Measurements from ENCODE around the gene SUPT5H.

SUPT5H gene

DNA sequence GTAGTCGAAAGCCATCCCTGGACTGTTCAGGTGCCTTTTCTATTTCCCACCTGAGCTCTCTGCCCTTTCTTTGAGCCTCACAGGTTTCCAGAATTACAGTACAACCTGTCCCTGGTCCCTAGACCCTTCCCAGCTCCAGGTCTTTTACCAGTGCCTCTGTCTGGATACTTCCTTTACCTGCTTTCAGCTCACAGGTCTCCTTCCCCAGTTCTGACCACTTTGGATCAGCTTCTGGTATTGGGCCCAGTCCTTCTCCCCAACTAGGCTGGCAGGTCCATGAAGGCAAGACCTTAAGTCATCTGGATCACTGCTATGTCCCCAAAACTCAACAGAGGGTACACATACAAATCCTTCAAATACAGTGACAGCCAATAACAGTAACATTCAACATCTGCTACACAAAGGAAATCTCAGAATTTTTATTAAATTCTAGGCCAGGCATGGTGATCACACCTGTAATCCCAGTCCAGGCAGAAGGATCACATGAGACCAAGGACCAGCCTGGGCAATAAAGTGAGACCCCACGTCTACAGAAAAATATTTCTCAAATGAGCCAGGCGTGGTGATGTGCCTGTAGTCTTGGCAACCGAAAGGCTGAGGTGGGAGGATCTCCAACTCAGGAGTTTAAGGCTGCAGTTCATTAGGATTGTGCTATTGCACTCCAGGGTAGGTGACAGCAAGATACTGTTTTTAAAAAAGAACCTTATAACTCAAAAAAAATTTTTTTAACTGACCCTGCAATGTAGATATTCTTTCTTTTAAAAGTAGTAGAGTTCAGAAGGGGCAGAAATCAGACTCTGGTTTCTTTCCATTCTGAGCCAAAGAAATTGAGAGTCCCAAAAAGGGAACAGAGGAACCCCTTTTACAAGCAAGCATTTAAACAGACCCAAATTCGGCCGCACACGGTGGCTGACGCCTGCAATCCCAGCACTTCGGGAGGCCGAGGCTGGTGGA lies 11.0 kb upstream of the SUPT5H start:
- Histone ChIP-seq H2AFZ (ENCODE audit: low read depth, low read length) (no peak overlapping the region), H3K4me2 (ENCODE audit: insufficient read depth, low read length) (peak overlapping the region; percentile 93), H3K27me3 (ENCODE audit: insufficient read depth, low read length, poor library complexity) (no peaks in the 10 kb centered on the region), H3K9me3 (ENCODE audit: insufficient read depth, low read length, severe bottlenecking) (no peaks in the 10 kb centered on the region), H3K36me3 (ENCODE audit: insufficient read depth, low read length) (peaks cover 35% of the 10 kb centered on the region), H3K4me1 (ENCODE audit: insufficient read depth, low read length) (peaks cover 27% of the 10 kb centered on the region), H3K27ac (ENCODE audit: low read length) (peak overlapping the region; percentile 93), H4K20me1 (ENCODE audit: insufficient read depth, low read length) (peaks cover 30% of the 10 kb centered on the region), H3K4me3 (ENCODE audit: low read depth in 1 of 2, low read length in 2 of 2) (peak overlapping the region; percentile 87 to 98; a peak in 3 of 4 replicates), H3K9ac (ENCODE audit: low read depth, low read length) (peak overlapping the region; percentile 85), H3K79me2 (ENCODE audit: insufficient read depth, low read length) (peaks cover 32% of the 10 kb centered on the region)
- ATAC-seq (ENCODE audit: insufficient read depth, low read depth) = no peak
- DNase-seq = no peak
- TF ChIP-seq EZH2 (IDR thresholded peaks at IDR 0.05; ENCODE audit: borderline replicate concordance, low read depth, low read length, severe bottlenecking) = no peak
- TF ChIP-seq, protein P1, sequence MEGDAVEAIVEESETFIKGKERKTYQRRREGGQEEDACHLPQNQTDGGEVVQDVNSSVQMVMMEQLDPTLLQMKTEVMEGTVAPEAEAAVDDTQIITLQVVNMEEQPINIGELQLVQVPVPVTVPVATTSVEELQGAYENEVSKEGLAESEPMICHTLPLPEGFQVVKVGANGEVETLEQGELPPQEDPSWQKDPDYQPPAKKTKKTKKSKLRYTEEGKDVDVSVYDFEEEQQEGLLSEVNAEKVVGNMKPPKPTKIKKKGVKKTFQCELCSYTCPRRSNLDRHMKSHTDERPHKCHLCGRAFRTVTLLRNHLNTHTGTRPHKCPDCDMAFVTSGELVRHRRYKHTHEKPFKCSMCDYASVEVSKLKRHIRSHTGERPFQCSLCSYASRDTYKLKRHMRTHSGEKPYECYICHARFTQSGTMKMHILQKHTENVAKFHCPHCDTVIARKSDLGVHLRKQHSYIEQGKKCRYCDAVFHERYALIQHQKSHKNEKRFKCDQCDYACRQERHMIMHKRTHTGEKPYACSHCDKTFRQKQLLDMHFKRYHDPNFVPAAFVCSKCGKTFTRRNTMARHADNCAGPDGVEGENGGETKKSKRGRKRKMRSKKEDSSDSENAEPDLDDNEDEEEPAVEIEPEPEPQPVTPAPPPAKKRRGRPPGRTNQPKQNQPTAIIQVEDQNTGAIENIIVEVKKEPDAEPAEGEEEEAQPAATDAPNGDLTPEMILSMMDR (IDR thresholded peaks at IDR 0.05; ENCODE audit: borderline replicate concordance, extremely low read depth, low read length, poor library complexity, severe bottlenecking) = no peak

DNA sequence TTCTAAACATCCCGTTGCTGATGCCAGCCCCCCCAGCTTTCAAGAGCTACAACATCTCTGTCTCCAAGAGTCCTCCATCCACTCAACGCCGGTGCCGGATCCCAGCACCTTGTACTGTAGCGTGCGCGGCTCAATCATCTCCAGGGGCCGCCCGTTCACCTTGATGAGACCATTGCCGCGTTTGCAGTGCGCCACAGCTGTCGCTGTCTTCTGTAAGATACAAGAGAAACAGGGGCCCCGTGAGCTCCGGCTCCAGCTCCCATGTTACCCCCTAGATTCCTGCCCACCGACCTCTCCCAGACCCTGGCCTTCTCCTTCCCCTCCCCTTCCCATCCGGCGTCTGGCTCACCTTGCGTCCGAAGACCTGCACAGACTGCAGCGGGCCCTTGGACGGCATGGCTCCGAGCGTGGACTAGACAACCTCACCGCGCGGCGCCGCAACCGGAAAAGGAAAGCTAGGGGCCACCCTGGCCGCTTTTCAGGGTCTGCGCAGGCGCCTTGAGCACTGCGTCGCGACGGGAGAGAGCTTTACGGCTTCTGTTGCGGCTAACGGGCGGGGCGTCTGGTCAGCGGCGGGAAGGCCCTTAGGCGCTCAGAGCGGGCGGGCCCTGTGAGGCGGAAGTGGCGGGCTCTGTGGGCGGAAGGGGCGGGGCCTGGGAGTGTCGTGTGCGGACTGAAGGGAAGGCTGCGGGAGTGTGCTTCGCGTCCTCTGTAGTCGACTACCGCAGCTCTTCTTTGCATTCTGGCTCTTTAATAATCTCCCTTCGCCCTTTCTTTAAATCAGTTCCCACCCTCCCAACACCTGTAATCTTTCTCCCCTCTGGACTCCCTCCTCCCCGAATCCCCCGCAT lies 9.7 kb upstream of the SUPT5H start, which contains the start of gene RPS16:
RPS16 (minus strand) TSS at position 451 of the 851 bp plus-strand sequence; CDS start at position 397, 54 bp downstream.
- H3K4me1 ChIP-seq (ENCODE audit: insufficient read depth, low read length) = peaks cover 32% of the 10 kb centered on the region

DNA sequence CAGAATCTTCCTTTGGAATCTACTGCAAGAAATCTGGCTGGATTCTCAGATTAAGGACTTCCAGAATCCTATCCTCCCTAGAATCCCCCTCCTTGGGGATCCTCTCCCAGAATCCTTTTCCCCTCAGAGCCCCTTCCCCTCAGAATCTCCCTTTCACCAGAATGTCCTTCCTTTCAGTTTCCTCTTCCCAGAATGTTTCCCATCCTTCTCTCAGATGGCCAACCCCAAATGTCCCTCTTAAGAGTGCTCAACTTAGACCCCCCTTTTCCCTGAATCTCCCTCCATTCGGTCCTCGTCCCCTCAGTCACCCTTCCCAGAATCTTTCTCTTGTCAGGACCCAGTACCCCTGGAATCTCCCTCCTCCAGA lies 9.0 kb upstream of the SUPT5H start:
- Histone ChIP-seq H3K36me3 (ENCODE audit: insufficient read depth, low read length) (peaks cover 35% of the 10 kb centered on the region), H3K27ac (ENCODE audit: low read length) (peak overlapping the region; percentile 95)

More for the DNA sequence above, 9.7 kb upstream of the SUPT5H start, which contains the start of gene RPS16:
- peak; percentile 93 for ATAC-seq (ENCODE audit: insufficient read depth, low read depth)
- no peaks in the 10 kb centered on the region for H3K9me3 ChIP-seq (ENCODE audit: insufficient read depth, low read length, severe bottlenecking)
- no peaks in the 10 kb centered on the region for H3K27me3 ChIP-seq (ENCODE audit: insufficient read depth, low read length, poor library complexity)
- H3K36me3 ChIP-seq (ENCODE audit: insufficient read depth, low read length) = peaks cover 35% of the 10 kb centered on the region
- peak within 1 kb of the TSS; percentile 93 for H3K4me2 ChIP-seq (ENCODE audit: insufficient read depth, low read length)
- TF ChIP-seq, protein P1 (IDR thresholded peaks at IDR 0.05; ENCODE audit: borderline replicate concordance, extremely low read depth, low read length, poor library complexity, severe bottlenecking) = peak; percentile 1
- TF ChIP-seq EZH2 (IDR thresholded peaks at IDR 0.05; ENCODE audit: borderline replicate concordance, low read depth, low read length, severe bottlenecking) = no peak
- peak; percentile 99 for DNase-seq
- H3K79me2 ChIP-seq (ENCODE audit: insufficient read depth, low read length) = peaks cover 32% of the 10 kb centered on the region
- H2AFZ ChIP-seq (ENCODE audit: low read depth, low read length) = peak within 1 kb of the TSS; percentile 78
- peak within 1 kb of the TSS; percentile 85 for H3K9ac ChIP-seq (ENCODE audit: low read depth, low read length)
- H3K4me3 ChIP-seq (ENCODE audit: low read depth in 1 of 2, low read length in 2 of 2) = peak within 1 kb of the TSS; percentile 87 to 98
- peak within 1 kb of the TSS; percentile 95 for H3K27ac ChIP-seq (ENCODE audit: low read length)
- peaks cover 30% of the 10 kb centered on the region for H4K20me1 ChIP-seq (ENCODE audit: insufficient read depth, low read length)

More for the DNA sequence above, 9.0 kb upstream of the SUPT5H start:
- Histone ChIP-seq H3K4me3 (ENCODE audit: low read depth in 1 of 2, low read length in 2 of 2) (peak overlapping the region; percentile 83 to 87), H3K4me2 (ENCODE audit: insufficient read depth, low read length) (peak overlapping the region; percentile 93), H2AFZ (ENCODE audit: low read depth, low read length) (peak overlapping the region; percentile 78), H4K20me1 (ENCODE audit: insufficient read depth, low read length) (peaks cover 30% of the 10 kb centered on the region), H3K79me2 (ENCODE audit: insufficient read depth, low read length) (peaks cover 32% of the 10 kb centered on the region), H3K9me3 (ENCODE audit: insufficient read depth, low read length, severe bottlenecking) (no peaks in the 10 kb centered on the region), H3K4me1 (ENCODE audit: insufficient read depth, low read length) (peaks cover 38% of the 10 kb centered on the region), H3K27me3 (ENCODE audit: insufficient read depth, low read length, poor library complexity) (no peaks in the 10 kb centered on the region), H3K9ac (ENCODE audit: low read depth, low read length) (peak overlapping the region; percentile 85)
- DNase-seq (no peak), ATAC-seq (ENCODE audit: insufficient read depth, low read depth) (no peak)
- no peak for TF ChIP-seq EZH2 (IDR thresholded peaks at IDR 0.05; ENCODE audit: borderline replicate concordance, low read depth, low read length, severe bottlenecking)
- TF ChIP-seq, protein P1 (IDR thresholded peaks at IDR 0.05; ENCODE audit: borderline replicate concordance, extremely low read depth, low read length, poor library complexity, severe bottlenecking) = no peak
